Neural progenitor cell (in vitro differentiated cells): ENCODE data around the gene NUTM2A.
"Not testable (repeated sequence)": the region's sequence is repeated elsewhere in the genome, so short reads cannot be mapped to it uniquely, and the experiment has no call there.

ENCODE experiments used
- EZH2 ChIP-seq: fragments of 200-600 bp; sonication (generic); IDR thresholded peaks from 2 replicates; pipeline ENCODE4 v1.6.1; 2017; ENCODE audit warnings: antibody characterized with exemption, mild to moderate bottlenecking, moderate library complexity
- EZH2phosphoT487 ChIP-seq: fragments of 200-600 bp; sonication (generic); IDR thresholded peaks from 2 replicates; pipeline ENCODE4 v1.6.1; 2017; ENCODE audit warnings: antibody characterized with exemption
- TF ChIP-seq, protein P1 (sequence below): fragments of 200-600 bp; sonication (generic); IDR thresholded peaks from 2 replicates; pipeline ENCODE4 v1.5.1; 2017; ENCODE audit warnings: antibody characterized with exemption, mild to moderate bottlenecking

DNA sequence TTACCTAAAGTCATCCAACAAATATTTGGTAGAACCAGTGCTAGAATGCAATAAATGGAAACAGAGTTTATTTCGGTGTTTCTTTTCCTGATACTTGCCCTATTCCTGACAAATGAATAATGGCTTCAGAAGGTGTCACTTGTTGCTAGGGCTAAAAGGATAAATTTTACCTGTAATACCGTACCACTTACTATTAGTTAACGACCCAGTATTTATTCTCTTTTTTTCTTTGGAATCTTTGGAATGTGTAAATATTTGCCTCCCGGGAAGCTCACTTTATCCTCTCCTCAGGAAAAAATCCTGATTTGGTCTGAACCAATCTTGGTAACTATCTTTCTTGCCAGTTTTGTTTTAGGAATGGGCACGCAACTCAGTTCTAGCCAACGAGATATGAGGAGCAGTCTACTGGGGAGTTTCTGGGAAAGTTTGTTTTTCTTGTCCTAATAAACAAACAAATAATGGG lies 14.1 kb downstream of the NUTM2A start:
- TF ChIP-seq EZH2, EZH2phosphoT487: not testable (repeated sequence)
- TF ChIP-seq, protein P1, sequence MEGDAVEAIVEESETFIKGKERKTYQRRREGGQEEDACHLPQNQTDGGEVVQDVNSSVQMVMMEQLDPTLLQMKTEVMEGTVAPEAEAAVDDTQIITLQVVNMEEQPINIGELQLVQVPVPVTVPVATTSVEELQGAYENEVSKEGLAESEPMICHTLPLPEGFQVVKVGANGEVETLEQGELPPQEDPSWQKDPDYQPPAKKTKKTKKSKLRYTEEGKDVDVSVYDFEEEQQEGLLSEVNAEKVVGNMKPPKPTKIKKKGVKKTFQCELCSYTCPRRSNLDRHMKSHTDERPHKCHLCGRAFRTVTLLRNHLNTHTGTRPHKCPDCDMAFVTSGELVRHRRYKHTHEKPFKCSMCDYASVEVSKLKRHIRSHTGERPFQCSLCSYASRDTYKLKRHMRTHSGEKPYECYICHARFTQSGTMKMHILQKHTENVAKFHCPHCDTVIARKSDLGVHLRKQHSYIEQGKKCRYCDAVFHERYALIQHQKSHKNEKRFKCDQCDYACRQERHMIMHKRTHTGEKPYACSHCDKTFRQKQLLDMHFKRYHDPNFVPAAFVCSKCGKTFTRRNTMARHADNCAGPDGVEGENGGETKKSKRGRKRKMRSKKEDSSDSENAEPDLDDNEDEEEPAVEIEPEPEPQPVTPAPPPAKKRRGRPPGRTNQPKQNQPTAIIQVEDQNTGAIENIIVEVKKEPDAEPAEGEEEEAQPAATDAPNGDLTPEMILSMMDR = not testable (repeated sequence)
